T-helper 1 cell (primary cell): ENCODE measurements around the gene SMIM1.

Source experiments
- DNase-seq, 5 donors: peaks; one replicate each; pipeline ENCODE4 v3.0.0-alpha.2; 2012 to 2020

The SMIM1 gene

DNA sequence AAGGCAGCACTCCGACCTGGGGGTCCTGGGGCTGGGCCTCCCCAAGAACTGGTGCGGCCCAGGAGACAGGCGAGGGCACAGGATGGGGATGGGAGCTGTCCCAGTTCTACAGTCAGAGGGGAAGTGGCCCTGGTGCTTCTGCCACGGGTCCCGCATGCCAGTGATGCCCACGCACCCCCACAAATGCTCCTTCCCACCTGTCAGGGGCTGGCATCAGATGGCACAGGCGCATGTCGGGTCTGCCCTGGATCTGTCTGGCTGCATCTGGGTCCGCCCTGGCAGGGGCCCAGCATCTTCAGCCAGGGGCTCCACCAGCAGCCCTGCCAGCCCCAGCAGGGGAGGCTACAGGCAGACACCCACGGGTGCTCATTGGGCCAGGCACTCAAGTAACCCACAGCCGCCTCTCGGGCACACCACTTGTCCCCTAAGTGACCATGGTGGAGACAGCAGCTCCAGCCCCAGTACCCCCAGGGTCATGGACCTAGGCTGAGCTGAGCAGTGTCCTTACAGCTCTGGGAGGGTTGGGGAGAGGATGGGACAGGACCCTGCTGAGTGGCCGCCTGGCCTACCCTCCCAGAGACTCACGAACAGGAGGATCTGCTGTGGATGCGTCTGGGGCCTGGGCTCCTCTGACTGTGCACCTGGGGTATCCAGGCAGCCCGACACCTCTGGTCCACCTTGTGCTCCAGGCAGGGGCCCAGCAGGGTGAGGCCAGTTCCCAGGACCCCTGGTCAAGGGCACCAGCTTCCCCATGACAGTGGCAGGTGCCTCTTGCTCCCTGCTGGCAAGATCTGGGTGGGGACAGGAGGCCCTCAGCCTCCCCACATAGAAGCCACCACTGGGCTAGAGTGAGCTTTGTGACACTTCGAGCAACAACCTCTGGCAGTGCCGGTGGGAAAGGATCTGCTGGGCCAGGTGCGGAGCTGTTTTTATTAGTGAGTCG lies 5.4 kb downstream of the SMIM1 start:
- no peak for DNase-seq

- DNase-seq, result no peak
Observed at GRCh38 chr1:3778590-3779264, 6.2 kb downstream of the SMIM1 start.

DNA sequence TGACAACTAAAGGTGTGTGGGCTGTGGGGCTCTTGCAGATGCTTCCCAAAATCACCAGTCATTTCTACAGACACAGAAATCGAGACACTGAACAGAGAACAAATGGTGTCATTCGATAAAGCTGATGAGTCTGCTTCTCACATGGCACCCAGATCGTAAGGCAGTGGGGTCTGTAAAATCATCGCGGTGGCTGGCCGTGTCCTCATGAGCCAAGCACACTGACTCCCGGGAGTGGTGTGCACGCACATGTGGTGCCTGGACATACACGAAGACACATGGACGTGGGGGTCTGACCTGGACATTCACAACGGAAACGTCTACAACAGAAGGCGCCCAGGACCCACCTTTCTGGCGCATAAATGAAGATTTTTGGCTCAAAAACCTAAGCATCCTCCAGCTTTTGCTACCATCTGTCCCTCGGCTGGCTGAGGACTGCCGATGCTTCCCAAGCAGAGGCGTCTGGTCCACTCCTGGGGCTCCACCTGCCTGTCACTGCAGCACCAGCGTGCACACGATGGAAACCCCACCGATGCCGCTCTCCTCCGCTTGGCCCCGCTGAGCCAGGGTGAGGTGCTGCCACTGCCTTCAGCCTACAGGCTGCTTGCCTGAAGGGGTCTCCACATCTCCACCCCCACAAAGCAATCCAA lies 6.8 kb downstream of the SMIM1 start:
- no peak for DNase-seq

GRCh38 chr1:3779912-3780416 lies 7.4 kb downstream of the SMIM1 start:
- no peak for DNase-seq

GRCh38 chr1:3780901-3781300 lies 8.4 kb downstream of the SMIM1 start:
- no peak for DNase-seq

GRCh38 chr1:3783651-3784474 lies 11.3 kb downstream of the SMIM1 start:
- no peak for DNase-seq

DNA sequence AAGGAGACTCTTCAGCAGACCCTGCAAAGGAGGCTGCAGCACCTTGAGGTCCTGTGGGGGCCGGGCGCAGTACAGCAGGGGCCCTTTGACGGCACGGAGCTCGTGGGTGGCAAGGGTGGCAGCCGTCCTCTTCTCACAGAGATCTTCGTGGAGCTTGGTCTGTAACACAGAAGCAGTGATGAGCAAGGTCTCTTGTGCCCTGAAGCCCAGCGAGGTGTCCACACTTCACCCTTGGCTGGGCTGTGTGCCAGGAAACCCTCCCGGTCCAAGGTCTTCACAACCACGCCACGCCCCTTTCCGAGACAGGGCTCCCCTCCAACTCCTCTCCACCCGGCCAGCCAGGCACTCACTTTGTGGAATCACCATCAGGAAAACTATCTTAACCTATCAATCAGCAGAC lies 12.5 kb downstream of the SMIM1 start:
- DNase-seq, result no peak

GRCh38 chr1:3785456-3786157 lies 13.1 kb downstream of the SMIM1 start:
- DNase-seq, result no peak

DNA sequence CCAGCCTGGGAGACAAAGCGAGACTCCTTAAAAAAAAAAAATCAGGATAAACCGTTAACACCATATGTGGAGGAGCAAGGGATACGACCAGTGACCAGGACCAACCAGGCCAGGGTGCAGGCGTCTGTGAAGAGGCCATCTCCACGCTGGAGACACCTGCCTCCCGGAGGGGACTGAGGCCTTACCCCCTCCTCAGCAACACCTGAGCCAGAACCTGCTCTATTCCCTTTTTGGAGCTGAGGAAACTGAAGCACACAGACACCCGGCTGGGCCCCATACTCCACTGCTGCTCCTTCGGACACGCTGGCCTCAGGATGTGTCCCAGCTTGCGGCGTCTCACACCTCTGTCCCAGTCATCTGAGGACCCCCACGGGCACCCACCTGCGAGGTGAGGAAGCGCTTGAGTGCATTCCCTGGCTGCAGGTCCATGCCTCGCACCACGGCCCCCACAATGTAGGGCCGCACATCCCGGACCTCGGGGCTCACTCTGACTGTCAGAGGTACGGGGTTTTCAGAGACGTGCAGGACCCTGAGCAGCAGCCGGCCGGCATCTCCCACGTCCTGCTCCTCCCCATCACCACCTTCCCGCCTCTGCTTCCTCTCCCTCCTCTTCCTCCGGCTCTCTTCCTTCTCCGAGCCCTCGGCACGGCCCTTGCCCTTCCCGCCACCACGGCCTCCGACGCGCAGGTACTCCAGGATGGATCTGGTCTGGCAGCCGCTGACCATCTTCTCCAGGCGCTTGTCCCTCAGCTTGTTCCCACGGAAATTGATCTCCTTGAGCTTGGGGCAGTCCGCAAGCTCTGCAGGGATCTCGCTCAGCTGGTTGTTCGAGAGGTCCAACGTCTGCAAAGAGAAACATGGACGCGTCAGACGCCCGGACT lies 14.2 kb downstream of the SMIM1 start:
- no peak for DNase-seq

- peak in 1 of 5 donors; percentile 77 for DNase-seq
Observed at GRCh38 chr1:3787349-3787715, 14.8 kb downstream of the SMIM1 start.

DNA sequence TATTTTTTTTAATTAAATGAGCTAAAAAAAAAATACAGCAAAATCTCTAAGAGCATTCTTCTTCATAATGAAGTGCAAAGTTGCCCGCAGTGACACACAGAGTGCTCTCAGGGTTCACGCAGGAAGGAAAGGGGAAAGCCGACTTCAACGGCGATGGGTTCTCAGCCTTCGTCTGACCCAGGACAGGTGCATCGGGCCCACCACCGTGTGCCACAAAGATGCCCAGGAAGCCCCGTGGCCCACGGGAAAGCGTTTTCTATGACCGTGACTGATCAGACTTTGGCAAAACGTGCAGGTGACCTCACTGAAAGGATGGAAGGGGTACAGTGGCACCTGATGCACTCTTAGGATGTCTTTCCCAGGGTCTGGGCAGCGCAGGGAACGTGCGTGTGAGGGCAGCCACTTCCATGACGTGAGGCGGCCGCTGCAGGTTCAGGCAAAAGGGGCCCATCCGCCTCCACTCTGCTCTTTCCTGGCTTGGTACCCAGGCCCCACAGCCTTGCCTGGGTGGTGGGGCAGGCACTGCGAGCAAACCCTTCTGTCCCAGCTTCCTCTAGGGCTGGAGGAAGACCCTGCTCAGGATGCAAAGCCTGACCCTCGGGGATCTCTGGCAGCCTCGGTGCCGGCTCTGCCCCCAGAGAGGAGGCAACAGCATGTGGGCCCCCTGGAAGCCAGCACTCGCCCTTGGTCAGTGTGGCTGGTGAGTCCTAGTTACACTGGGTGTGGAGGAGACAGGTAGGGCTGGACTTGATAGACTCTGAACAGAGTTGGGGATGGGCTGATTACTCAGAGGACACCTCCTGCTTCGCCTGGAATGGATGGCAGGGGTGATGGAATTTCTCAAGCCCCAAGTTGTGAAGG lies 15.4 kb downstream of the SMIM1 start:
- no peak for DNase-seq

GRCh38 chr1:3788756-3789420 lies 16.3 kb downstream of the SMIM1 start:
- DNase-seq, result no peak

DNA sequence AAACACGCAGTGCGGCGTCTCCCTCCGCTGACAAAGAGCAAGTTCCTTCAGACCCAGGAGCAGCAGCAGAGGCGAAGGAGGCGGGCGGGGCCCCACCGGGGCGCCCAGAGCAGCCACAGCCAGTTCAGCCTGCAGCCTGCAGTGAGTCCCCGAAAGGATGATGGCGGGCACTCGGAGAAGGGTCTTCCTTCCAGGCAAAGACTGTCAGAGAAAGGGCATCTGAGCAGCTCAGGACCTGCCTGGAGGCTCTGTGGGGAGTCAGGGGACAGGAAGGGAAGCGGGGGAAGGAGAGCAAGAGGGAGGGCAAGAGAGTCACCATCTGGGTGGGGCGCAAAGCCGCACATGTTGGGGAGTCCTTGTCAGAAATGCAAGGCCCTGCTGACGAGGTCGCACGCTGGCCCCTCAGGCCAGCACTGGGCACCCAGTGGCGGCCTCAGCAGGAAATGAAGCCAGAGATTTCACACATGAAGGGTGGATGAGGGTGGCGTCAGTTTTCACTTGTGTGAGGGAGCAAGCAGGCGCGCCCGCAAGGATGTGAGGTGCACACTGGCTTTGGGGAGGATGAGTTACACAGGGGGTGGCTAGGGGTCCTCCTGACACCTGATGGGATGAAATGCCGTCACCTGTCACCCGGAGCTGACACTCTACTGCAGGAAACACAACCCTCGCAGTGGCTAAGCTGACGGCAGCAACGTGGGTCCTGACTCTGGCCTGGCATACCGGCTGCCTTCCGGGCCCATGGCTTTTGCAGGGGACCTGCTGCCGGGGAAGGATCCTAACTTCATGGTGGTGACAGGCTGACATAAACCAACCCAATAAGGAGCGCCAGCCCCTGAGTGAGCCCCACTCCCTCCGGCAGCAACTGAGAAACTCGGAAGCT lies 17.1 kb downstream of the SMIM1 start:
- DNase-seq, result no peak

GRCh38 chr1:3790500-3790923 lies 18.0 kb downstream of the SMIM1 start:
- no peak for DNase-seq

- no peak for DNase-seq
Observed at GRCh38 chr1:3790952-3791351, 18.4 kb downstream of the SMIM1 start.

DNA sequence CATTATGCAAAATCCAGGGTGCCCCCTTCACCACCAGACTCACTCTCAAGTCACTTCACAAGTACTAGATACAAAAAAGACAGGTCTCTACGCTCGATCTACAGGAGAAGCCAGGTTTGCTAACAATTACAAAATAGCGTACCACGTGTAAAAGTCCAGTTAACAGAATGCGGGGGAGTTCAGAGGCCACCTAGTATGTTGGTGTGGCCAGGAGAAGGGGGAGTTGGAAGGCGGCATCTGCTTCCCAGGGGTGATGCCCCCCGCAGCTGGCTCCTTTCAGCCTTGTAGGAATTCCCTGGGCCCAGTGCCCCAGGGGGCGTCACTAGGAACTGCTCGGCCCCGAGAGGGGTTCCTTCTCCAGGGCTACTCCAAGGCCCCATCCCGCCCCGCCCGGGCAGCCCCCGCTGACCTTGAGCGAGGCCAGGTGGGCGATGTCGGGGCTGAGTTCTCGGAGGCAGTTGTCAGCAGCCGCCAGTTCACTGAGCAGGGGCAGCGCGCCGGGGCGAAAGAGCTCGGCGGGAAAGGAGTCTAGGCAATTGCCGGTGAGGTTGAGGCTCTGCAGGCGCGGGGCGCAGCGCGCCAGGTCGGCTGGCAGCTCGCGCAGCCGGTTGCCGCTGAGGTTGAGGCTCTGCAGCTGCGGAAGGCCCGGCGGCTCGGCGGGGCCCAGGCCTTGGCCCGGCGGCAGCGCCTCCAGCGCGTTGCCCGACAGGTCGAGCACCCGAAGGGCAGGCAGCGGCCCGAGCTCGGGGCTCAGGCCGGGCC lies 23.1 kb downstream of the SMIM1 start:
- no peak for DNase-seq
